Measurements from ENCODE around the gene COPS6. TPM values are rescaled to one million over a fixed set of nuclear protein-coding genes. Genes with fewer than 3 reads are reported as not detected.

Gene COPS6
- total and polyA plus RNA-seq, 2 experiments from 2014 or later, result 69.6 to 315 TPM

- Histone ChIP-seq H3K4me3 (no peak overlapping the region), H3K27ac (no peak overlapping the region)
- TF ChIP-seq CTCF (IDR thresholded peaks at IDR 0.05; ENCODE audit: low read depth, low read length), result no peak
These were observed 37.2 kb upstream of the COPS6 start for GRCh38 chr7:100051611-100052010.

GRCh38 chr7:100053215-100053614 lies 35.6 kb upstream of the COPS6 start:
- TF ChIP-seq CTCF (IDR thresholded peaks at IDR 0.05; ENCODE audit: low read depth, low read length), result peak; percentile 22
- Histone ChIP-seq H3K4me3 (no peak overlapping the region), H3K27me3 (no peaks in the 10 kb centered on the region), H3K36me3 (peaks cover 18% of the 10 kb centered on the region), H3K4me1 (ENCODE audit: low read depth) (peaks cover 3% of the 10 kb centered on the region), H3K27ac (no peak overlapping the region), H3K9me3 (ENCODE audit: low read depth) (no peaks in the 10 kb centered on the region)
- DNase-seq (ENCODE audit: low read depth in 1 of 2, low spot score in 1 of 2), result peak; percentile 35 to 78

More at GRCh38 chr7:100051611-100052010, 37.2 kb upstream of the COPS6 start:
- Histone ChIP-seq H3K9me3 (ENCODE audit: low read depth) (no peaks in the 10 kb centered on the region), H3K27me3 (no peaks in the 10 kb centered on the region), H3K36me3 (peaks cover 2% of the 10 kb centered on the region), H3K4me1 (ENCODE audit: low read depth) (peaks cover 3% of the 10 kb centered on the region)
- no peak for DNase-seq (ENCODE audit: low read depth in 1 of 2, low spot score in 1 of 2)

- TF ChIP-seq CTCF (IDR thresholded peaks at IDR 0.05; ENCODE audit: low read depth, low read length), result no peak
- no peaks in the 10 kb centered on the region for H3K27me3 ChIP-seq
- peaks cover 25% of the 10 kb centered on the region for H3K36me3 ChIP-seq
- H3K4me3 ChIP-seq, result no peak overlapping the region
- no peak overlapping the region for H3K27ac ChIP-seq
- H3K9me3 ChIP-seq (ENCODE audit: low read depth), result no peaks in the 10 kb centered on the region
- H3K4me1 ChIP-seq (ENCODE audit: low read depth), result no peaks in the 10 kb centered on the region
- no peak for DNase-seq (ENCODE audit: low read depth in 1 of 2, low spot score in 1 of 2)
These were observed 31.8 kb upstream of the COPS6 start for GRCh38 chr7:100057006-100057405.

GRCh38 chr7:100059251-100059739 lies 29.5 kb upstream of the COPS6 start:
- Histone ChIP-seq H3K27ac (no peak overlapping the region), H3K9me3 (ENCODE audit: low read depth) (no peaks in the 10 kb centered on the region), H3K4me1 (ENCODE audit: low read depth) (no peaks in the 10 kb centered on the region), H3K36me3 (peaks cover 32% of the 10 kb centered on the region), H3K4me3 (no peak overlapping the region), H3K27me3 (no peaks in the 10 kb centered on the region)
- DNase-seq (ENCODE audit: low read depth in 1 of 2, low spot score in 1 of 2), result no peak
- TF ChIP-seq CTCF (IDR thresholded peaks at IDR 0.05; ENCODE audit: low read depth, low read length), result no peak

GRCh38 chr7:100061518-100062193 lies 27.1 kb upstream of the COPS6 start:
- H3K4me3 ChIP-seq, result no peak overlapping the region
- H3K27me3 ChIP-seq, result no peaks in the 10 kb centered on the region
- H3K27ac ChIP-seq, result no peak overlapping the region
- H3K9me3 ChIP-seq (ENCODE audit: low read depth), result no peaks in the 10 kb centered on the region
- peaks cover 4% of the 10 kb centered on the region for H3K4me1 ChIP-seq (ENCODE audit: low read depth)
- DNase-seq (ENCODE audit: low read depth in 1 of 2, low spot score in 1 of 2), result no peak
- H3K36me3 ChIP-seq, result peaks cover 34% of the 10 kb centered on the region
- no peak for TF ChIP-seq CTCF (IDR thresholded peaks at IDR 0.05; ENCODE audit: low read depth, low read length)

Measured in cardiac muscle cell (in vitro differentiated cells and primary cell).